Measurements from ENCODE around the gene PEX14. TPM values are rescaled to one million over a fixed set of nuclear protein-coding genes. Genes with fewer than 3 reads are reported as not detected.

The PEX14 gene
- total RNA-seq, 4 donors from 2014 or later = 8.1 to 17.8 (median 15.8) TPM

- intact Hi-C loops (cut with DNase I; ENCODE audit: low total_unique reads) (loop anchor here (2.0 kb wide), 1 partner anchor 77 kb away; the partner anchor contains the start of gene PGD), in situ Hi-C loops (cut with MboI; ENCODE audit: low sequenced_read_pairs in 4 of 4) (no loop called here)
- peaks cover 30 to 31% of the 10 kb centered on the region in 2 donors for H3K4me1 ChIP-seq
- H3K27ac ChIP-seq = peak overlapping the region; percentile 85 to 96 (median 92)
- TF ChIP-seq POLR2A (IDR thresholded peaks at IDR 0.05) (no peak), CTCF (IDR thresholded peaks at IDR 0.05 in 4 of 5, conservative IDR thresholded peaks at IDR 0.05 in 1 of 5) (no peak)
- DNase-seq (no peak), ATAC-seq (peak in 1 of 2 donors; percentile 2)
- H3K27me3 ChIP-seq = no peaks in the 10 kb centered on the region
- H3K4me3 ChIP-seq = peak overlapping the region; percentile 77 to 100 (median 84)
- H3K36me3 ChIP-seq = no peaks in the 10 kb centered on the region
- no peaks in the 10 kb centered on the region for H3K9me3 ChIP-seq
Observed at GRCh38 chr1:10475510-10475909, 760 bp downstream of the PEX14 start.

GRCh38 chr1:10479296-10479695 is 4.5 kb downstream of the PEX14 start:
- intact Hi-C loops (cut with DNase I; ENCODE audit: low total_unique reads) = no loop called here
- Histone ChIP-seq H3K9me3 (no peaks in the 10 kb centered on the region), H3K36me3 (no peaks in the 10 kb centered on the region), H3K4me3 (no peak overlapping the region), H3K27me3 (no peaks in the 10 kb centered on the region), H3K4me1 (peaks cover 16 to 18% of the 10 kb centered on the region in 2 donors), H3K27ac (no peak overlapping the region)
- DNase-seq = no peak
- ATAC-seq = no peak
- TF ChIP-seq CTCF (IDR thresholded peaks at IDR 0.05 in 4 of 5, conservative IDR thresholded peaks at IDR 0.05 in 1 of 5) (no peak), POLR2A (IDR thresholded peaks at IDR 0.05) (no peak)
- in situ Hi-C loops (cut with MboI; ENCODE audit: low sequenced_read_pairs in 4 of 4) = no loop called here

- no peaks in the 10 kb centered on the region for H3K36me3 ChIP-seq
- in situ Hi-C loops (cut with MboI; ENCODE audit: low sequenced_read_pairs in 4 of 4) = no loop called here
- no peak for DNase-seq
- no peak overlapping the region for H3K4me3 ChIP-seq
- no peaks in the 10 kb centered on the region for H3K9me3 ChIP-seq
- H3K27me3 ChIP-seq = no peaks in the 10 kb centered on the region
- TF ChIP-seq POLR2A (IDR thresholded peaks at IDR 0.05) (no peak), CTCF (IDR thresholded peaks at IDR 0.05 in 4 of 5, conservative IDR thresholded peaks at IDR 0.05 in 1 of 5) (no peak)
- peaks cover 11 to 13% of the 10 kb centered on the region in 2 donors for H3K4me1 ChIP-seq
- no peak overlapping the region for H3K27ac ChIP-seq
- no peak for ATAC-seq
- intact Hi-C loops (cut with DNase I; ENCODE audit: low total_unique reads) = no loop called here
Observed at GRCh38 chr1:10480614-10481013, 5.9 kb downstream of the PEX14 start.

- Histone ChIP-seq H3K27me3 (no peaks in the 10 kb centered on the region), H3K9me3 (no peaks in the 10 kb centered on the region), H3K4me1 (no peaks in the 10 kb centered on the region), H3K4me3 (no peak overlapping the region), H3K36me3 (no peaks in the 10 kb centered on the region), H3K27ac (no peak overlapping the region)
- TF ChIP-seq CTCF (IDR thresholded peaks at IDR 0.05 in 4 of 5, conservative IDR thresholded peaks at IDR 0.05 in 1 of 5) (no peak), POLR2A (IDR thresholded peaks at IDR 0.05) (no peak)
- DNase-seq (no peak), ATAC-seq (no peak)
- intact Hi-C loops (cut with DNase I; ENCODE audit: low total_unique reads) (no loop called here), in situ Hi-C loops (cut with MboI; ENCODE audit: low sequenced_read_pairs in 4 of 4) (no loop called here)
Observed at GRCh38 chr1:10484521-10484920, 9.8 kb downstream of the PEX14 start.
